K562 (cell line): ENCODE results near the gene SAPCD1. TPM values are rescaled to one million over a fixed set of nuclear protein-coding genes. Genes with fewer than 3 reads are reported as not detected.

Experiments
- ATAC-seq: fragments of 200-7000 bp; cut with Tn5 transposase; 3 replicates; pipeline ENCODE4 v1.9.1; 2020; ENCODE audit warnings: moderate library complexity
- BruUV-seq: library from RNA; stranded (reverse); fragments of 400-500 nt; replicated peaks from 2 replicates; lab custom pipeline; 2021; lab: Mats Ljungman, UMichigan
- CTCF ChIA-PET: fragments of 300-600 bp; formaldehyde crosslinking; extraction: SDS; loops from one replicate; lab custom pipeline; 2021; ENCODE audit warnings: low intra/inter-chr PET ratio; lab: Yijun Ruan, JAX
- POLR2A ChIA-PET: fragments of 300-600, 350-650 bp; sonication (Branson Sonifier 250); formaldehyde crosslinking; extraction: SDS; loops from one replicate; lab custom pipeline; 2021; ENCODE audit warnings: antibody characterized with exemption, inconsistent platforms; lab: Yijun Ruan, JAX
- DNase-seq, 4 experiments: peaks; one replicate each; pipeline versions ENCODE4 v3.0.0 to v3.0.0-alpha.2; 2011 to 2018; ENCODE audit warnings: low spot score in 3 of 4, mixed read lengths in 3 of 4; ENCODE audit errors: extremely low read depth in 1 of 4
- FAIRE-seq: peaks from 2 replicates; lab custom pipeline; 2011; peaks lifted over from hg19 to GRCh38; lab: Jason Lieb, UNC
- H2AFZ ChIP-seq: 2 replicates; pipeline ENCODE4 v1.6.0; 2011; ENCODE audit warnings: low read depth, low read length, control low read depth, inconsistent platforms
- H3K27ac ChIP-seq: fragments of 200-600 bp; 3 replicates; pipeline ENCODE4 v1.8.0; 2011; ENCODE audit warnings: low read depth, mild to moderate bottlenecking, control low read depth, inconsistent platforms, low read length, moderate library complexity, mixed read lengths; ENCODE audit errors: extremely low read depth
- H3K27me3 ChIP-seq, 2 experiments: fragments of 300-600 bp in 1 of 2; 2 replicates in 1 of 2; 3 replicates in 1 of 2; pipeline versions ENCODE4 v1.6.0 to v1.8.0; 2011; ENCODE audit warnings: inconsistent platforms in 2 of 2, low read length in 2 of 2, mild to moderate bottlenecking in 1 of 2, mixed read lengths in 1 of 2, moderate library complexity in 1 of 2; ENCODE audit not compliant: control insufficient read depth in 2 of 2, insufficient read depth in 2 of 2
- H3K36me3 ChIP-seq: fragments of 300-600 bp; 3 replicates; pipeline ENCODE4 v1.8.0; 2011; ENCODE audit warnings: mild to moderate bottlenecking, low read length, inconsistent platforms; ENCODE audit not compliant: control insufficient read depth, insufficient read depth
- H3K4me1 ChIP-seq, 2 experiments: fragments of 200-600 bp in 1 of 2; replicated peaks in 1 of 2; 2 replicates in 1 of 2; 3 replicates in 1 of 2; pipeline versions ENCODE4 v1.5.1 to v1.8.0; 2011; ENCODE audit warnings: inconsistent platforms in 2 of 2, low read length in 2 of 2, mild to moderate bottlenecking in 1 of 2, mixed read lengths in 1 of 2, moderate library complexity in 1 of 2; ENCODE audit not compliant: control insufficient read depth in 2 of 2, insufficient read depth in 2 of 2
- H3K4me2 ChIP-seq: 2 replicates; pipeline ENCODE4 v1.6.1; 2011; ENCODE audit warnings: low read length, control low read depth, inconsistent platforms, mixed read lengths; ENCODE audit not compliant: insufficient read depth
- H3K4me3 ChIP-seq: fragments of 200-600 bp; sonication (generic), shearing (Covaris generic); 2 replicates; pipeline ENCODE4 v1.5.1; 2016; ENCODE audit warnings: control low read depth, inconsistent platforms
- H3K79me2 ChIP-seq: fragments of 200-600 bp; 3 replicates; pipeline ENCODE4 v1.8.0; 2011; ENCODE audit warnings: low read length, inconsistent platforms; ENCODE audit not compliant: control insufficient read depth, insufficient read depth
- H3K9ac ChIP-seq, 2 experiments: 2 replicates each; pipeline versions ENCODE4 v1.6.0 to v1.6.1; 2011; ENCODE audit warnings: low read depth in 2 of 2, low read length in 2 of 2, control low read depth in 1 of 2, inconsistent platforms in 1 of 2, mild to moderate bottlenecking in 1 of 2, mixed read lengths in 1 of 2; ENCODE audit not compliant: insufficient read depth in 1 of 2
- H3K9me1 ChIP-seq: one replicate; pipeline ENCODE4 v1.6.0; 2011; ENCODE audit warnings: inconsistent platforms, mild to moderate bottlenecking, low read length, moderate library complexity; ENCODE audit not compliant: control insufficient read depth, insufficient read depth
- H3K9me3 ChIP-seq: replicated peaks from 2 replicates; pipeline ENCODE4 v1.5.1; 2011; ENCODE audit warnings: low read depth, low read length, inconsistent platforms; ENCODE audit not compliant: control insufficient read depth, insufficient read depth
- H4K20me1 ChIP-seq: replicated peaks from 2 replicates; pipeline ENCODE4 v1.6.1; 2011; ENCODE audit warnings: low read length, inconsistent platforms, mixed read lengths; ENCODE audit not compliant: control insufficient read depth, insufficient read depth
- CC2D1A ChIP-seq: fragments of 450-650 bp; IDR thresholded peaks from 2 replicates; pipeline ENCODE4 v1.6.1; 2017; ENCODE audit warnings: mild to moderate bottlenecking
- ERF ChIP-seq: fragments of 450-650 bp; formaldehyde crosslinking; IDR thresholded peaks from 2 replicates; pipeline ENCODE4 v1.4.0; 2020; ENCODE audit warnings: mild to moderate bottlenecking, mixed read lengths
- FOXP1 ChIP-seq: sonication (generic); formaldehyde crosslinking; IDR thresholded peaks from 2 replicates; pipeline ENCODE4 v1.8.0; 2022; ENCODE audit warnings: mild to moderate bottlenecking, missing genetic modification reagents
- HDAC8 ChIP-seq: fragments of 450-650 bp; IDR thresholded peaks from 2 replicates; pipeline ENCODE4 v1.6.1; 2016; ENCODE audit warnings: mild to moderate bottlenecking, missing genetic modification characterization, moderate library complexity, missing compliant biosample characterization
- LARP7 ChIP-seq: fragments of 450-650 bp; IDR thresholded peaks from 2 replicates; pipeline ENCODE4 v1.6.1; 2016
- MAFF ChIP-seq: IDR thresholded peaks from 2 replicates; pipeline ENCODE4 v1.6.1; 2012; ENCODE audit warnings: low read length, improper control_type of control experiment
- MECOM ChIP-seq: fragments of 250-450 bp; sonication (Bioruptor Pico); IDR thresholded peaks from 2 replicates; pipeline ENCODE4 v1.8.0; 2022; ENCODE audit warnings: inconsistent platforms
- MEIS2 ChIP-seq: fragments of 450-650 bp; IDR thresholded peaks from 2 replicates; pipeline ENCODE4 v1.6.1; 2014; ENCODE audit warnings: mild to moderate bottlenecking; ENCODE audit not compliant: partially characterized antibody
- MTA2 ChIP-seq: fragments of 450-650 bp; IDR thresholded peaks from 2 replicates; pipeline ENCODE4 v1.6.1; 2016; ENCODE audit warnings: low read depth
- POLR2A ChIP-seq: fragments of 450-650 bp; conservative IDR thresholded peaks from 2 replicates; pipeline ENCODE4 v1.6.1; 2016
- SMARCC2 ChIP-seq: fragments of 450-650 bp; IDR thresholded peaks from 2 replicates; pipeline ENCODE4 v1.6.1; 2017; ENCODE audit warnings: antibody characterized with exemption, moderate library complexity, mild to moderate bottlenecking, low read depth
- TCF7L2 ChIP-seq: fragments of 150-350 bp; IDR thresholded peaks from 2 replicates; pipeline ENCODE4 v1.6.1; 2016; ENCODE audit warnings: low read depth, mild to moderate bottlenecking, low read length, moderate library complexity
- ZNF24 ChIP-seq: fragments of 450-650 bp; IDR thresholded peaks from 2 replicates; pipeline ENCODE4 v1.6.1; 2016
- WGBS: fragments of 100-300 bp; shearing (Covaris generic); methylation state at CpG from one replicate; pipeline ENCODE4 v1.1.6; 2016; ENCODE audit warnings: low coverage, mixed read lengths; ENCODE audit not compliant: insufficient coverage; ENCODE audit errors: missing lambda C conversion rate; 5-methylcytosine and 5-hydroxymethylcytosine counted together
- in situ Hi-C: fragments of 300-500 bp; cut with MboI; formaldehyde crosslinking; loops from 4 replicates; pipeline ENCODE4 v1.15.0; 2018; ENCODE audit warnings: inconsistent platforms, mixed read lengths
- intact Hi-C: fragments of 100-400 bp; cut with micrococcal nuclease; formaldehyde crosslinking; loops from 2 replicates; pipeline ENCODE4 v1.14.2; 2022
- polyA plus RNA-seq, 8 experiments: library from polyadenylated mRNA; depleted of rRNA in 4 of 8; stranded (reverse) in 5 of 8; unstranded in 3 of 8; fragments of >200 nt; fragmentation: Nextera tagmentation in 2 of 8; fragmentation: Illumina TruSeq in 1 of 8; extraction: Ambion mirVana in 2 of 8; extraction: Trizol in 1 of 8; gene quantifications; 2 replicates each; pipeline versions ENCODE4 v1.2.1 to v1.2.3, GENCODE V29; 2011 to 2014; ENCODE audit warnings: inconsistent platforms in 1 of 8, missing spikeins in 1 of 8
- total RNA-seq, 7 experiments: library from RNA; depleted of rRNA in 6 of 7; stranded (reverse); fragments of >200 nt in 6 of 7; fragmentation: Illumina TruSeq in 2 of 7; extraction: Trizol in 2 of 7; gene quantifications; 2 replicates each; pipeline versions ENCODE4 v1.2.1 to v1.2.3, GENCODE V29; 2011 to 2021; ENCODE audit warnings: low replicate concordance in 1 of 7
- TF ChIP-seq, protein P1 (sequence below): fragments of 450-650 bp; IDR thresholded peaks from 2 replicates; pipeline ENCODE4 v1.6.1; 2016; ENCODE audit warnings: antibody characterized with exemption
- TF ChIP-seq, protein P2 (sequence below): fragments of 450-650 bp; IDR thresholded peaks from 2 replicates; pipeline ENCODE4 v1.6.1; 2014; ENCODE audit warnings: low read depth, mild to moderate bottlenecking, moderate library complexity, borderline replicate concordance
- TF ChIP-seq, protein P3 (sequence below): fragments of 250-450 bp; sonication (Bioruptor Pico); IDR thresholded peaks from 2 replicates; pipeline ENCODE4 v1.8.0; 2022; ENCODE audit warnings: inconsistent platforms
- TF ChIP-seq, protein P4 (sequence below): sonication (generic); formaldehyde crosslinking; IDR thresholded peaks from 2 replicates; pipeline ENCODE4 v1.8.0; 2023; ENCODE audit warnings: mild to moderate bottlenecking, missing genetic modification reagents

Gene SAPCD1
- total and polyA plus RNA-seq, 9 of the 15 experiments (the other 6 are each of a cell fraction or from before 2014, with no cell fraction given): 2.6 to 30.2 (median 7.4) TPM

DNA sequence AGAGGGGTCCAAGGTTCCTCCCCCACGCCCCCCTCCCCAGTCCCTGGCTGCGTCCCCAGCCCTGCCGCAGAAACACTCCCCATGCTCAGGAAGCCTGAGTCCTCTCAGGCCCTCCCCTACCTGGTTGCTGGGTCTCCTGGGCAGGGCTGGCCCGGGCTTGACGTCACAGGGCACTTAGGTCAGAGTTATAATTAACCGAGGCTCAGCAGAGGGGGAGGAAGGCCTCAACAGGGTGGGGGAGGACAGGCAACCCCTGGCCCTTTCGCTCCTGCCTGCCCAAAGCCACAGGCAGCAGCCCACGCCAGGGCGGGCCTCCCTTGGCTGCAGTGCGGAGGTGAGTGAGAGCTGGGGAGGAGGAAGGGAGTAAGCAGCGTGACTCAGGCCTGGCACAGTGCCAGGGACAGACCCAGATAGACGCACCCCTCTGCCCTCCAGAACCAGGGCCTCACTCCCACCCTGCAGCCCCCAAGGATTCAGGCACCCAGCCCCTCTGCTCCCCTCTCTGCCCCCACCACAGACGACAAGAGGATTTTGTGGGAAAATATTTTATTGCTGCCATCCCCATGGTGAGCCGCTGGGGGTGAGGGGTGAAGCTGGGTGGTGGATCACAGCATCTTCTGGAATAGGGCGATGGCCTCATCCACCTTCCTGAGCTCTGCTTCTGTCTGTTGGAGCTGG is 14.7 kb downstream of the SAPCD1 start, which contains the start of gene VWA7:
VWA7 (minus strand) TSS at position 340 of the 678 bp plus-strand sequence. CDS start 549 bp downstream, outside the sequence.
- Histone ChIP-seq H3K4me2 (peak within 1 kb of the TSS; percentile 56), H3K4me3 (peak within 1 kb of the TSS; percentile 10; the same call in 1 of the 2 replicates), H3K9me3 (no peaks in the 10 kb centered on the region), H4K20me1 (no peaks in the 10 kb centered on the region), H2AFZ (peak within 1 kb of the TSS; percentile 36), H3K27me3 (no peaks in the 10 kb centered on the region), H3K36me3 (peaks cover 48% of the 10 kb centered on the region; the same call in 2 of the 3 replicates), H3K9ac (peak within 1 kb of the TSS; percentile 64 to 88), H3K79me2 (no peaks in the 10 kb centered on the region), H3K4me1 (peaks cover 43 to 85% of the 10 kb centered on the region in 2 experiments), H3K9me1 (peaks cover 6% of the 10 kb centered on the region), H3K27ac (peak within 1 kb of the TSS; percentile 87)
- WGBS: 1% methylated on average over 15 of the region's 15 CpGs
- FAIRE-seq (peak; percentile 99), DNase-seq (peak; percentile 98 to 99 (median 99)), ATAC-seq (peak; percentile 91)
- ChIA-PET CTCF (interaction anchor here (0.7 to 1.1 kb wide), 2 partner anchors 53 to 231 kb away, joined by 3 to 4 read pairs; partner anchors contain the start of gene ATP6V1G2), POLR2A (interaction anchor here (0.6 to 8.8 kb wide), 27 partner anchors 9 to 1080 kb away, joined by 3 to 47 read pairs (median 5); partner anchors contain the start of genes ABHD16A, BAG6, DDAH2 and GPANK1)
- BruUV-seq: no TSS peak
- intact Hi-C loops: loop anchor here (2.0 to 10.0 kb wide), 2 partner anchors 18 to 232 kb away; partner anchors contain the start of genes ATP6V1G2, DDX39B, NFKBIL1 and VARS1
- in situ Hi-C loops: no loop called here
- TF ChIP-seq ERF (CRISPR knock-in tag): peak; percentile 57; the same call in 1 of the 2 replicates
- peak; percentile 67 for TF ChIP-seq CC2D1A
- TF ChIP-seq, protein P1, sequence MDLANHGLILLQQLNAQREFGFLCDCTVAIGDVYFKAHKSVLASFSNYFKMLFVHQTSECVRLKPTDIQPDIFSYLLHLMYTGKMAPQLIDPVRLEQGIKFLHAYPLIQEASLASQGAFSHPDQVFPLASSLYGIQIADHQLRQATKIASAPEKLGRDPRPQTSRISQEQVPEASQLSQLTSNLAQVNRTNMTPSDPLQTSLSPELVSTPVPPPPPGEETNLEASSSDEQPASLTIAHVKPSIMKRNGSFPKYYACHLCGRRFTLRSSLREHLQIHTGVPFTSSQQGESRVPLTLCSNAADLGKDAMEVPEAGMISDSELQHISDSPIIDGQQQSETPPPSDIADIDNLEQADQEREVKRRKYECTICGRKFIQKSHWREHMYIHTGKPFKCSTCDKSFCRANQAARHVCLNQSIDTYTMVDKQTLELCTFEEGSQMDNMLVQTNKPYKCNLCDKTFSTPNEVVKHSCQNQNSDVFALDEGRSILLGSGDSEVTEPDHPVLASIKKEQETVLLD: peak; percentile 94
- TF ChIP-seq FOXP1 (CRISPR knock-in tag): 0 out of 2 replicates have a peak, but pooled peaks have one; percentile 89
- peak; percentile 97 for TF ChIP-seq SMARCC2
- TF ChIP-seq, protein P2, sequence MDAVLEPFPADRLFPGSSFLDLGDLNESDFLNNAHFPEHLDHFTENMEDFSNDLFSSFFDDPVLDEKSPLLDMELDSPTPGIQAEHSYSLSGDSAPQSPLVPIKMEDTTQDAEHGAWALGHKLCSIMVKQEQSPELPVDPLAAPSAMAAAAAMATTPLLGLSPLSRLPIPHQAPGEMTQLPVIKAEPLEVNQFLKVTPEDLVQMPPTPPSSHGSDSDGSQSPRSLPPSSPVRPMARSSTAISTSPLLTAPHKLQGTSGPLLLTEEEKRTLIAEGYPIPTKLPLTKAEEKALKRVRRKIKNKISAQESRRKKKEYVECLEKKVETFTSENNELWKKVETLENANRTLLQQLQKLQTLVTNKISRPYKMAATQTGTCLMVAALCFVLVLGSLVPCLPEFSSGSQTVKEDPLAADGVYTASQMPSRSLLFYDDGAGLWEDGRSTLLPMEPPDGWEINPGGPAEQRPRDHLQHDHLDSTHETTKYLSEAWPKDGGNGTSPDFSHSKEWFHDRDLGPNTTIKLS: peak; percentile 56; the same call in 1 of the 2 replicates
- peak; percentile 35; the same call in 1 of the 2 replicates for TF ChIP-seq MAFF
- TF ChIP-seq MTA2: peak; percentile 63; the same call in 1 of the 2 replicates
- TF ChIP-seq LARP7: 0 out of 2 replicates have a peak, but pooled peaks have one; percentile 50
- peak; percentile 84; the same call in 1 of the 2 replicates for TF ChIP-seq POLR2A
- peak; percentile 63 for TF ChIP-seq TCF7L2
- TF ChIP-seq, protein P3, sequence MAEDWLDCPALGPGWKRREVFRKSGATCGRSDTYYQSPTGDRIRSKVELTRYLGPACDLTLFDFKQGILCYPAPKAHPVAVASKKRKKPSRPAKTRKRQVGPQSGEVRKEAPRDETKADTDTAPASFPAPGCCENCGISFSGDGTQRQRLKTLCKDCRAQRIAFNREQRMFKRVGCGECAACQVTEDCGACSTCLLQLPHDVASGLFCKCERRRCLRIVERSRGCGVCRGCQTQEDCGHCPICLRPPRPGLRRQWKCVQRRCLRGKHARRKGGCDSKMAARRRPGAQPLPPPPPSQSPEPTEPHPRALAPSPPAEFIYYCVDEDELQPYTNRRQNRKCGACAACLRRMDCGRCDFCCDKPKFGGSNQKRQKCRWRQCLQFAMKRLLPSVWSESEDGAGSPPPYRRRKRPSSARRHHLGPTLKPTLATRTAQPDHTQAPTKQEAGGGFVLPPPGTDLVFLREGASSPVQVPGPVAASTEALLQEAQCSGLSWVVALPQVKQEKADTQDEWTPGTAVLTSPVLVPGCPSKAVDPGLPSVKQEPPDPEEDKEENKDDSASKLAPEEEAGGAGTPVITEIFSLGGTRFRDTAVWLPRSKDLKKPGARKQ (CRISPR knock-in tag): no peak
- TF ChIP-seq MECOM (CRISPR knock-in tag): no peak
- peak; percentile 80; the same call in 1 of the 2 replicates for TF ChIP-seq HDAC8
- peak; percentile 83 for TF ChIP-seq MEIS2
- TF ChIP-seq, protein P4, sequence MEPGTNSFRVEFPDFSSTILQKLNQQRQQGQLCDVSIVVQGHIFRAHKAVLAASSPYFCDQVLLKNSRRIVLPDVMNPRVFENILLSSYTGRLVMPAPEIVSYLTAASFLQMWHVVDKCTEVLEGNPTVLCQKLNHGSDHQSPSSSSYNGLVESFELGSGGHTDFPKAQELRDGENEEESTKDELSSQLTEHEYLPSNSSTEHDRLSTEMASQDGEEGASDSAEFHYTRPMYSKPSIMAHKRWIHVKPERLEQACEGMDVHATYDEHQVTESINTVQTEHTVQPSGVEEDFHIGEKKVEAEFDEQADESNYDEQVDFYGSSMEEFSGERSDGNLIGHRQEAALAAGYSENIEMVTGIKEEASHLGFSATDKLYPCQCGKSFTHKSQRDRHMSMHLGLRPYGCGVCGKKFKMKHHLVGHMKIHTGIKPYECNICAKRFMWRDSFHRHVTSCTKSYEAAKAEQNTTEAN (CRISPR knock-in tag): peak; percentile 66; the same call in 1 of the 2 replicates
- TF ChIP-seq ZNF24: 0 out of 2 replicates have a peak, but pooled peaks have one; percentile 29
